DMS 273 (cell line): ENCODE measurements around the gene TRIP11.
A peak's percentile ranks its signal among the peaks of the same experiment; 100 is the strongest.

Experiments used
- DNase-seq: peaks from one replicate; lab custom pipeline; 2025; ENCODE audit not compliant: unreplicated experiment; lab: John Stamatoyannopoulos, UW

TRIP11 gene

DNA sequence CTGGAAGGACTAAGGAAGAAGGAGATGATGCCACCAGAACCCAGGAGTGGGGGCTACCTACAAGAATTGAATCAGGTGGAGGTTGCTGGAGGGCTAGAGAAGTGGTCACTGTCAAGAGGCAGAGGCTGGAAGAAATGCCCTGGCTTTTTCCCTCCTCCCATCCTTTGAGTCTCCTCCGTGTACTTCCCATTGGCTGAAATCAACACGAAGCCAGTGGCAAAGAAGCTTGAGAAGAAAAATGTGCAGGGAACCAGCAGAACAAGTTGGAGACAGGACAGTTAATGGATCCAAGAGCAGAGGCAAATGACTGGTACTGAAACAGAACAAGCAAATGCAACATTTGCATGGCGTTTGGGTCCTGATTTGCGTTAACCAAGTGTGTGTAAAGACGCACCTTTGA is 83.2 kb downstream of the TRIP11 start:
- no peak for DNase-seq

GRCh38 chr14:91955168-91955567 is 84.7 kb downstream of the TRIP11 start:
- DNase-seq, result no peak

GRCh38 chr14:91953170-91953985 is 86.5 kb downstream of the TRIP11 start:
- DNase-seq, result no peak

GRCh38 chr14:91947475-91948184 is 92.2 kb downstream of the TRIP11 start, which contains the start of gene FBLN5:
Gene FBLN5, minus strand, starts transcription at chr14:91947694. Its CDS starts 465 bp downstream, at chr14:91947229.
- peak; percentile 65 for DNase-seq

DNA sequence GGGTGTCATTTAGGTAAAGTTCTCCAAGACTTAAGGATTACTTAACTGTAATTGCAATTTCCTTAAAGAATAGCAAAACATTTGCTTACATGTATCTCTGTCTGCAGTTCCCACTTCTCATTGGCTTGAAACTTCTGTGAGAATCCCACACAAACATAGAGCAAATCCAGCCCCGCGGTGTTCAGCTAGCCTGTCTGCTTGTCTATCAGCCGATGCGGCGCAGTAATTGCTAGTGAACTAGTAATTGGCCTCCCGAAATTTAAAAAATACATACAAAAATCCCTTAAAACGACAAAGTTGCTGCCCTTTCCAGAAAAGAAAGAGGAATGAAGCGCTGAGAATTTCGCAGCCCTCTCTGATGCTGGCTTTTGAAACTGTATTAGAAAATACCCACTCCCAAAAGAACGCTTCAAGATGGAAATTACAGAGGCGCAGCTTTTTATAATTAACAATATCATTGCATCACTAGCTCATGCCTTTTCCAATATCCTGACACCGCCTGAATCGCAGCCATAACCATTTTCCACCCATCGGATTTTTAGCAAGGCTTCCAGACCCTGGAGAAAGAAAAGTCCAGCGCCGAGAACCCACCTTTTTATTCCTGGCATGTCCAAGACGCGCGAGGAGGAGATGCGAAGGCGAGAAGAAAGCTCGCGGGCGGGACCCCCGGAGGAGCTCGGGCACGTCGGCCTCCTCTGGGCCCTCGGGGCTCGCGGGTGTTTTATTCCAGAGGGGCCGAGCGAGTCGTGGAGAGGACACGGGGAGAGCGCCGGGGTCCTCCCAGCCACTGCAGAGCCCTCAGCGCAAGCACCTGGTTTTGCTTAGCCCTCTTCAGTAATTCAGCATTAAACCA is 93.0 kb downstream of the TRIP11 start:
- peak; percentile 47 for DNase-seq

GRCh38 chr14:91945751-91946621 is 93.9 kb downstream of the TRIP11 start:
- DNase-seq, result no peak

- DNase-seq, result no peak
These were observed 96.9 kb downstream of the TRIP11 start for GRCh38 chr14:91942946-91943345.

GRCh38 chr14:91942128-91942527 is 97.7 kb downstream of the TRIP11 start:
- no peak for DNase-seq

GRCh38 chr14:91940209-91940608 is 99.7 kb downstream of the TRIP11 start:
- DNase-seq, result no peak

- DNase-seq, result no peak
These were observed 104.3 kb downstream of the TRIP11 start for GRCh38 chr14:91935586-91935985.

DNA sequence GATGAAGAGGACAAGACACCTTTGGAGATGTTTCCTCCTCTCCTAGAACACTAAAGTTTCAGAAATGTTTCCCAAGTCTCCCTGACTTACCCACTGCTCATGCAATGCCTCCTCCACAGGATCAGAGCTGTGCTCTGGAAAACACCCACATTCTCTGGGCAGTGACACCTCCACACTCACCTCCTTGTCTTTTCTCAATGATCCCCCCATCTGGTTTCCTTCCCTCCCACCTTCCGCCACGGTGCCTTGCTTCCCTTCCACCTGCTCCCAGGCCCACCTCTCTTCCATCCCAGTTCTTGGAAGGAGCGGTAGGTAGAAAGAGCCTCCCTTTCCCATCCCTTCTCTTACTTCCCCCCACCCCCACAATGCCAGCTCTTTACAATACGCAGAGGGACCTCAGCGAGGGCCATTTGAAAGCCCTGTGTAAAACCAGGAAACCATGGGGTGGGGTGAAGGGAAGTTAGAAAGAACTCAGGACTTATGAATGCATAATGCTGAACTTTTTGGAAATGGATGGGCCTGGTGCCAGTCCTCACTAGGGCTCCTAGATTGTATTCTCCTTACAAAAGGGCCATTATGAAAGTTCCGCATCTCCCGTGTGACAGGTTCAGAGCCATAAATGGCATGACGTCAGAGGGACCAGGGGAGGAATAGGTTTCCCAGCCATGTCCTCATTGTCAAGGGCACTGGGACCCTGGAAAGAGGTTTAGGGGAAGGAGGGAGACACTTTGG is 105.1 kb downstream of the TRIP11 start:
- no peak for DNase-seq

DNA sequence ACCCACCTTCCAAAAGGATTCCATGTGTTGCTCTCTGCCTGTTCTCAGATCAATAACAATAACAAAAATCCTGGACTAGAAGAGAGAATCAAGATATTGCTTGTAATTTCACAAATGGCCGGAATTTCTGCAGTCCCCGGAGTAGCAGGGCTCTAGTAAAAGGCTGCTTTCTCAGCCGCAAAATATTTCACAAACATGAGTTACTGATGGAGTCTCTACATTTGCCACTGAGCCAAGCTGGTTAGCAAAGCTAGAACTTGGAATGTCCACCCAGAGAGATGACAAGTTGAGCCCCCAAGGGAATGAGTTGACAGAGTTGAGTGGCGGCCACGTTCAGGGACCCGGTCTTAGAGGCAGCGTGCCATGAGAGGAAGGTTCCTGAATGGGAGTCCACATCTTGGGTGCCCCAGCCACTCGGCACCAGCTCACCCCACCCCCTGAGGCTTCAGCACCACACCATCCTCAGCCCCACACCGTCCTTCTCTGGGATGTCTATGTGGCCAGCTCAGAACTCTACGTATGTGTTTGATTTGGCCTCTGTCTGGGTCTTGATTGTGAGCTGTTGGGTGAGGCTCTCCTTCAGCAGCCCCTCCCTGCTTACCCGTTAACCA is 108.3 kb downstream of the TRIP11 start:
- DNase-seq, result no peak

DNA sequence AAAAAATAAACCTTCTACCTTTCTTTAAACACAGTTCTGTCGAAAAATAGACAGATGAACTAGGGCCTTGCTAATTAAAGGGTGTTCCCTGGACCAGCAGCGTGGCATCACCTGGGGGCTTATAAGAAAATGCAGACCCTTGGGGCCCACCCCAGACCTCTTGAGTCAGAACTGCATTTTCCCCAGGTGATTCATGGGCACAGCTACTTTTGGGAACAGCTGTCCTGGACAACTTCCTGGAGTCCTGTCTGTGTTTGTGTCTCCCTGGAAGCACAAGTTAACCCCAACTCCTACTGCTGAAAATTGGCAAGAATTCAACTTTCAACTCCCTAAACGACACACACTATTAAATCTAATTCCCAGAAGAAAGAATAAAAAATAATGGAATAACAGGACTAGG is 110.2 kb downstream of the TRIP11 start:
- no peak for DNase-seq

DNA sequence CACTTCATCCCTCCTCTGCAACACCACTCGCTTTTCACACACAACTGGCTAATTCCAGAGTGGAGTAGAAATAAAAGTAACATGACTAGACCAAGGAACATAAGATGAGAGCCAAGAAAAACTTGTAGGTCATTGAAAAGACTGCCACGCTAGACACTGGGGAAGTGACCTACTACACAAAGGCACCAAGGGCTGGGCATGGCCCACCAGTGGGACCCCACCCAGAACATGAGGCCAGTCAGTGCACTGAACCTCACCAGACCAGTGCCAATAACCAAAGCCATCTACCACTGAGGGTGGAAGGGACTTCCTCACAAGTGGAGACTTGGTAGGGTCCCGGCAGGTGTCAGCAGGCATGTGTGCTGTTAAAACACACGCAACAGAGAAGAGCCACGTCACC is 112.1 kb downstream of the TRIP11 start:
- no peak for DNase-seq

DNA sequence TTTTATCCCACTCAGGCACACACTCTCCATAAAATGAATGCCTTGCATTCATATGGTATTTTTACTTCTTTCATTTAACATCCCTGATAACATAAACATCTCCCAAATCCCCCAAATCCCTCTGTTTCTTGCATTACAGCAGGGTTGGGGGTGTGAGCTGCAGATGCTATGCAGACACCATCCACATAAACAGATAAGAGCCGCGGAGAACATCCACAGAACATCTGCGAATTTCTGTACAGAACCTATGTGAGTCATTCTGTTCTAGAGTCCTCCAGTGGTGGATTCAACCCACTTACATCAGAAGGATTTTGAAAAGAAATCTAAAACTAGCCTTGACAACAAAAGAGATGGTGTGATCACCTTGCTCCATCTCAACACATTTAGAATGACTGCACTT is 112.7 kb downstream of the TRIP11 start:
- no peak for DNase-seq

GRCh38 chr14:91926131-91926890 is 113.5 kb downstream of the TRIP11 start:
- no peak for DNase-seq

DNA sequence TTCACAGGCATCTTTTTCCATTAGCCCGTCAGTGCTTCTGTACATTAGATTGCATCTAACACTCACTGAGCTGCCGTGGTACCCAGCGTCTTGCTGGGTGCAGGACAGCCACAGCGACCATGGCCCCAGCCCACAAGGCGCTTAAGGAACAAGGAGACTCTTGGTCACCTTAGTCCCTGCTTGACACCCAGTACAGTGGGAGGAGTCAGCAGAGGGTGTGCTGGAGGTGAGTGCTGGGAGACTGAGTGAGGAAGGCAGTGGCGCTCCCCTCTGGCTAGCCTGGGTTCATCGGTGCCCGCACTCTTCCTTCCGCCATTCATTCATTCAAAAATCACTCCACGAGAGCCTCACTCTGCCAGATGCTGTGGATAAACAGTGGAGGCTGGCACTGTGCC is 114.1 kb downstream of the TRIP11 start:
- DNase-seq, result no peak

GRCh38 chr14:91925001-91925726 is 114.7 kb downstream of the TRIP11 start:
- no peak for DNase-seq
